GM21529 (cell line): Measurements from ENCODE around the gene PKD1.

Experiments
- ATAC-seq: cut with Tn5 transposase; IDR thresholded peaks from one replicate; pipeline ENCODE4 v1.9.1; 2021; ENCODE audit not compliant: unreplicated experiment

PKD1 gene

GRCh38 chr16:2170587-2171435 is 35.1 kb upstream of the PKD1 start:
- no peak for ATAC-seq

GRCh38 chr16:2170080-2170479 is 34.4 kb upstream of the PKD1 start:
- no peak for ATAC-seq

- no peak for ATAC-seq
Observed at GRCh38 chr16:2167068-2167638, 31.5 kb upstream of the PKD1 start.

DNA sequence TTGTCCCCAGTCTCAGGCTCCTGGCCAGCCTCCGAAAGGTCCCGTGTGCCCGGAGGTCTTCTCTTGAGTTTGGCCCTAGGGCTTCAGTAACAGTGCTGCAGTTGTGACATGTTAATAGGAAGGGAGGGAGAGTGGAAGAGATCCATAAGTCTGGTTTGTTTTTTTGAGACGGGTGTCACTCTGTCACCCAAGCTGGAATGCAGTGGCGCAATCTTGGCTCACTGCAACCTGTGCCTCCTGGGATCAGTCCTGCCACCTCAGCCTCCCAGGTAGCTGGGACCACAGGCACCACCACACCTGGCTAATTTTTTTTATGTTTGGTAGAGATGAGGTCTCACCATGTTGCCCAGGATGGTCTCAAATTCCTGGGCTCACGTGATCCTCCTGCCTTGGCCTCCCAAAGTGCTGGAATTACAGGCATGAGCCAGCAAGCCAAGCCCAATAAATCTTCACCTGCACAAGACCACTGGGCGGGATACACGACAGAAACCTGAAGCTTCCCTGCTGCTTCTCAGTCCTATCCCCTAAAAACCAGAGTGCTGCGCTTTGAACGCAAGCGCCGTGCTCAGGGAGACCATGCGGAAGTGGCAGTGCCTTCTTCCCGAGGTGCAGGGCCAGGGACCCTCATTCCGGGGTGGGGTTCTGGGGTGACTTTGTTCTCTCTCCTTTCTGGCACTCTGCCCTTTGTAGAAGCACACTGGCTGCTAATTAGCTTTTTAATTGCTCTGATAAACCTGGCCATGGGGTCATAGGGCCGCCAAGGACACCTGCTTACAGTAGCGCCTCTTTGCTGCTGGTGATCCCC is 30.8 kb upstream of the PKD1 start:
- no peak for ATAC-seq

- ATAC-seq: no peak
Observed at GRCh38 chr16:2165861-2166260, 30.2 kb upstream of the PKD1 start.

DNA sequence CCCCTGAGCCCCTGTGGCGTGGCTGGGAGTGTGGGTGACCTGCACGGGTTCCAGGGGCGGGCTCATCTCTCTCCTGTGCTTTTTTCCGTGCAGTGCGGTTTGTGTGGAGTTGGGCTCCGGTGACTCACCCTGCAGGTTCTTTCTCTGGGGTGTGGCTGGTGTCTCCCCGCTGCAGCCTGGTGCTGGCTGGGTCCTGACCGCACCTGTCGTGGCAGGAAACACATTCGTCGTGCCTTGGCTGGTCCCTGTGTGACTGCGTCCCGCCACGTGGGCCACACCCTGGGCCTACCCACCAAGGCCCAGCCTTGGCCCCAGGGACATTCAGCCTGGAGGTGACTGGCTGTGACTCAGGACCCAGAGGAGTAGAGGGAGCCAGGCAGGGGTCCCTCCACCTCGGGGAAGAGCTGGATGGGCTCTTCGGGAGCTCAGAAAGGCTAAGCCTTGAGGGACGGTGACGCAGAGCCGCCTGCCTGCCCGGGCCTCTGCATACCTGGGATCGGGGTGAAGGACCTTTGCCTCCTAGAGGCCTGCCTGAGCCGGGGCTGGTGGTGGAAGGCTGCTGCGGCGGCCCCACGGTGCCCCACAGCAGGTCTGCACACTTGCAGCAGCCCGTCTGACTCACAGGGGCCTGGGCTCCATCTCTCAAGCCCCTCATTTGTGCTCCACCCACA is 27.6 kb upstream of the PKD1 start:
- no peak for ATAC-seq

DNA sequence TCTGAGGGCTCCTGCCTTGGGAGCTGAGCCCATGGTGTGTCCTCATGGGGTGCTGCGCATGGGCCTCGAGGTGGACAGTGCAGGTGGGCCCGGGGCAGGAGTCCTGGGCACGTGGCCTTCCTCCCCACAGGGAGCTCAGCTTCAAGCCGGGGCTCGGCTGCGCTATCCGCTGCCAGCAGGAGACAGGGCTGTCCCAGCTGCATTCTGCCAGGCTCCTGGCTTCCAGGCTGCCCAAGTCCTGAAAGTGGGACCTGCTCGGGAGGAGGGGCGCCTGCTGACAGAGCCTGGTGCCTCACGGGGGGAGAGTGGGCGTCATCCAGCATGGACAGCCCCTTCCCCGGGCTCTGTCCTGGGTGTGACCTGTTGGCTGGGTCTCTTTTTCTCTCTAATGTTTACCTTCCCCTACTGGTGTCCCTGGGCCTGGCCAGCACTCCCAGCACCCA is 27.0 kb upstream of the PKD1 start:
- ATAC-seq: no peak

DNA sequence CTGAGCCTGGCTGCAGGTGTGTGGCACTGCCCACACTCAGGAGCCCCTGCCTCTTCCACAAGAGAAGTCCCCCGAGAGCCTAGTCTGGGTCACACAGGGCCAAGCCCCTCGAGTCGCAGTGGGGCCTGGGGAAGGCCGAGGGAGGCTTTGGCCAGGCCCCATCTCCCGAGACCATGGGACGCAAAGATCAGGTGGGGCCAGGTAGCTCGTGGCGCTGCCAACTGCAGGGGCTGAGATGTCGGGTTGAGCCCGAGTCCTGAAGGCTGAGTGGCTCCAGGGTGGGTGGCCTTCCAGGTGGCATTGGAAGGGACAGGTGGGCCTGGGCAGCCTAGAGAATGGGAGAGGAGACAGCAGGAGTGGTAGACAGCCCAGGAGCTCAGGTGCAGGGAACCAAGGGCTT is 26.2 kb upstream of the PKD1 start:
- ATAC-seq: no peak

- no peak for ATAC-seq
Observed at GRCh38 chr16:2160915-2161551, 25.3 kb upstream of the PKD1 start.

GRCh38 chr16:2159175-2159838 is 23.6 kb upstream of the PKD1 start:
- no peak for ATAC-seq

- ATAC-seq: no peak
Observed at GRCh38 chr16:2158262-2158638, 22.6 kb upstream of the PKD1 start.

DNA sequence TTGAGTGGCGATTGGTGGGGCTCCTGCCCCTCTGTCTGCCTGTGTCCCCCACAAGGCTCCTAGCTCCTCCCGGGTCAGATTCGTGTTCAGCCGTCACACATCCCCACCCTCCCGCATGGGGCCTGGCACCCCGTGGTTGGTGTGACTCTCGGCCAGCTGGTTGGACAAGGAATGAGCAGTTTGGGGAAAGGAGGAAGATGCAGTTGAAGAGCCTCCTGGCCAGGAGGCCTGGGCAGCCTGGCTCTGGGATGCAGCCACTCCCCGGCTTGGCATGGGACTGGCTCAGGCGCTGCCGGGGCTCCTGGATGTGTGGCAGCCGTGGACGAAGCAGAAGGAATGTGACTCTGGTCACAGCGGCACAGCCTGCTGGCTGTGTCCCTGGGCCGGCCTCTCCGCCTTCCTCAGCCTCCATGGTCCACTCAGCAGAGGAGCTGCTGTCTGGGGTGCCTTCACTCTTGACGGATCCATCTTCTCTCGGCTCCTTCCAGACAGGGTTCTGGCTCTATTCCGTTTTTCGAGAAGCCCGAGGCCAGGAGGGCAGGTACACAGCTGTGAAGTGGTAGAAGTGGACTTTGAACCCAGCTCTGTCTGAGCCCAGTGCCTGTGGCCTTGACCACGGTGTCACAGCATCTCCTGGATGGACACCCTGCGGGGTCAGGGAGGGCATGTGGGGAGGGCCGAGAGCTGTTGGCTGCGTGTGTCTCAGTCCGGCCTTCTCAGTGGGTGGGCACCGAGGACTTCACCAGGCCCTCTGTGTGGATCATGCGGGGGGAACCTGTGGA is 22.0 kb upstream of the PKD1 start:
- no peak for ATAC-seq

DNA sequence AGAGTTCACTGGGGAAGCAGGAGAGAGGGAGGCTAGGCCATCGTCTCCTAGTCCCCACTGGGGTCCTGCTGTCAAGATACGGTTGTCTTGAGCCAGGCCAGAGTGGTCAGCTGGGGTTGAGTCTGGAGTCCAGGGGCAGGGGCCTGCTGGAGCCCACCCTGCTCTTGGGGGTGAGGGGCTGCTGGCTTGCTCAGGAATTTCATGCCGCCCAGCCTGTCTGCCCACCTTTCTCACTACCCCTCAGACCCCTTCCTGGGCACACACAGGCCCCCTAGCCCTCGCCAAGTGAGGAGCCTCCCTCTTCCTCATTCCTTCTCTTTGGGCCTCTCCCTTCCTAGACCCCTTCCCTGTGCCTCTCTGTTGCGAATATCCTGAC is 21.1 kb upstream of the PKD1 start:
- no peak for ATAC-seq

DNA sequence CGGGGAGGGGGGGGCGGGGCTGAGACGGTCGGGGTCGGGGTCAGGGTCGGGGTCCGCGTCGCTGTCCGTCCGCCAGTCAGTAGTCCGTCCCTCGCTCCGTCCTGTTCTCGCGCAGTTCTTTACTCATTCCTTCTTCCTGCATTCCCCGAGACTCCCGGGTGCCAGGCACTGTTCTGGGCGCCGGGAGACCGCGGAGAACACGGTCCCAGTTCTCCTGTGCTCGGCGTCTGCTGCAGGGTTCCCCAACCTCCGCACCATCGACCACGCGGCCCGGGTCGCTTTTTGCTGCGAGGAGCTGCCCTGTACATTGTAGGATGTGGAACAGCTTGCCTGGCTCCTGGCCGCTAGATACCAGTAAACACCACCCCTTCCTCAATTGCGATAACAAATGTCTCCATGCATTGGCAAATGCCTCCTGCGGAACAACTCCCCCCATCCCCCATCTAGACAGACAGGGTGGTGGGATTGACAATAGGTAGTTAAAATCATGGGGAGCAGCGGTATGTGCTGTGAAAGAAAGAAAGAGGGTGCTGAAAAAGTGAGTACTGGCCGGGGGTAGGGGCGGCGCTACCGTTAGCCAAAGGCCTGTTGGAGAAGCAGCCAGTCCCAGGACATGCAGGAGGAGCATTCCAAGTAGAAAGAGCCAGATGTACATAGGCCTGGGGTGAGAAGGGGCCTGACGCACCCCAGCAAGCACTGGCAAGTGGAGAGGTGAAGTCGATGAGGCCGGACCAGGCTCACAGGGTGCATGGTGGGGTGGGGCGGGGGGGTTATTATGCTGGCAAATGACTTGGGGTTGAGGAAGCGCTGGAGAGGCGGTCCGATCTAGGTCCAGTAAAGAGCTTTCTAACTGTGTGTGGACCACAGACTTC is 20.5 kb upstream of the PKD1 start:
- no peak for ATAC-seq

GRCh38 chr16:2155091-2155950 is 19.6 kb upstream of the PKD1 start, which contains the start of gene TRAF7:
Gene TRAF7 (plus strand): TSS chr16:2155782. CDS start chr16:2163921, 8,139 bp downstream.
- ATAC-seq: peak; percentile 83

GRCh38 chr16:2154533-2155090 is 18.9 kb upstream of the PKD1 start:
- ATAC-seq: no peak
